GM18520 (cell line): ENCODE measurements around the gene SLC40A1.

Experiments used
- ATAC-seq: cut with Tn5 transposase; IDR thresholded peaks from one replicate; pipeline ENCODE4 v1.9.1; 2021; ENCODE audit not compliant: unreplicated experiment

SLC40A1 gene

GRCh38 chr2:189517847-189518535 lies 62.6 kb downstream of the SLC40A1 start:
- ATAC-seq: no peak

- ATAC-seq: no peak
Observed at GRCh38 chr2:189516546-189516945, 64.0 kb downstream of the SLC40A1 start.

GRCh38 chr2:189515264-189515663 lies 65.3 kb downstream of the SLC40A1 start:
- ATAC-seq: no peak

GRCh38 chr2:189514104-189514503 lies 66.5 kb downstream of the SLC40A1 start:
- ATAC-seq: no peak

- no peak for ATAC-seq
Observed at GRCh38 chr2:189512879-189513278, 67.7 kb downstream of the SLC40A1 start.

GRCh38 chr2:189511960-189512319 lies 68.6 kb downstream of the SLC40A1 start:
- ATAC-seq: no peak

GRCh38 chr2:189511210-189511959 lies 69.2 kb downstream of the SLC40A1 start:
- ATAC-seq: no peak
